Smooth muscle cell of the pulmonary artery (primary cell): ENCODE results near the gene PLPP1. TPM values are rescaled to one million over a fixed set of nuclear protein-coding genes. Genes with fewer than 3 reads are reported as not detected.

Experiments used
- total RNA-seq: library from RNA; depleted of rRNA; stranded (reverse); fragments of >200 nt; gene quantifications from 2 replicates; pipeline ENCODE4 v1.2.3, GENCODE V29; 2014

The PLPP1 gene
- total RNA-seq, result 56.3 and 79.8 TPM in 2 replicates

GRCh38 chr5:55534436-55535198, at the start of gene PLPP1:
PLPP1 (minus strand) TSS chr5:55534964; CDS start chr5:55534629, 335 bp downstream.

Other genes with a start within 250 kb of the PLPP1 start
- 32.1 and 38.8 TPM in 2 replicates for gene DHX29, start 227.3 kb downstream of the PLPP1 start, total RNA-seq
- gene MTREX, start 227.0 kb downstream of the PLPP1 start, total RNA-seq, result 65.3 and 85.6 TPM in 2 replicates
- 24.6 and 29.1 TPM in 2 replicates for gene SLC38A9, start 177.4 kb upstream of the PLPP1 start, total RNA-seq
- not detected in 2 replicates for gene DDX4, start 203.1 kb upstream of the PLPP1 start, total RNA-seq